GM19025 (cell line): Measurements from ENCODE around the gene ZNF212.
"Not testable (repeated sequence)": the region's sequence is repeated elsewhere in the genome, so short reads cannot be mapped to it uniquely, and the experiment has no call there.

Experiments
- ATAC-seq: cut with Tn5 transposase; IDR thresholded peaks from one replicate; pipeline ENCODE4 v1.9.1; 2021; ENCODE audit warnings: mild to moderate bottlenecking, low read depth, moderate library complexity; ENCODE audit not compliant: unreplicated experiment

The ZNF212 gene

DNA sequence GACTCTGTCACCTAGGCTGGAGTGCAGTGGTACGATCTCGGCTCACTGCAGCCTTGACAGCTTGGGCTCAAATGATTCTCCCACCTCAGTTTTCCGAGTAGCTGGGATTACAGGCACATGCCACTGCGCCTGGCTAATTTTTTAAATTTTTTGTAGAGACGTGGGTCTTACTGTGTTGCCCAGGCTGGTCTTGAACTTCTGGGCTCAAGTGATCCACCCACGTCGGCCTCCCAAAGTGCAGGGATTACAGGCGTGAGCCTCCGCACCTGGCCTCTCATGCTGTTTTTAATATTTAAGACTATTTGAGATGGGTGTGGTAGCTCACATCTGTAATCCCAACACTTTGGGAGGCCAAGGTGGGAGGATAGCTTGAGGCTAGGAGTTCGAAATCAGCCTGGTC lies 12.1 kb downstream of the ZNF212 start:
- ATAC-seq = not testable (repeated sequence)

DNA sequence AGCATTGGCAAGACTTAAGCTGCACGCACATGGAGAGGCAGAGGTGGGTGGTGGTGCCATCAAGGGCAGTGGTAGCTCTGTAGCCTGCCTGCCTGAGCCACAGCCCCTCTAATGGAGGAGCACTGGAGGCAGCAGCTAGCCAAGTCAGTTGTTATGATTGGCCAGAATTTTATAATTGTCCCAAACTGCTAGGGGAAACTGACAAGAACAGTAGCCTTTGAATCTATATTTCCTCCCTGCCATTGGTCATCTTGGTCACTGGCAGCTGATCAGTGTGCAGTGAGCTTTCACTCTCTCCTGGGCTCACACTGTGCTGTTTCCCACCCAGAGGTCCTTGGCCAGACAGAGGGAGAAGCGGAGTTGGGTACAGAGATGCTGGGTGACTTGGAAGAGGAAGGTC lies 12.9 kb downstream of the ZNF212 start:
- ATAC-seq = no peak

DNA sequence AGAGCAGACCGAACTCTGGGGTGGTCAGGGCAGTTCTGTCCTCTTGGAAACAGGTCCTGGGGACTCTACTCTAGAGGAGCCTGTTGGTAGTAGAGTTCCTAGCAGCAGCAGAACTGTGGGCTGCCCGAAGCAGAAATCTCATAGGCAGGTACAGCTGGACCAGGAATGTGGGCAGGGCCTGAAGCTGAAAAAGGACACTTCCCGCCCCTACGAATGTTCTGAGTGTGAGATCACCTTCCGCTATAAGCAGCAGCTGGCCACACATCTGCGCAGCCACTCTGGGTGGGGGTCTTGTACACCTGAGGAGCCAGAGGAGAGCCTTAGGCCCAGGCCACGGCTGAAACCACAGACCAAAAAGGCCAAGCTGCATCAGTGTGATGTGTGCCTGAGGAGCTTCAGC lies 14.2 kb downstream of the ZNF212 start:
- ATAC-seq = no peak

DNA sequence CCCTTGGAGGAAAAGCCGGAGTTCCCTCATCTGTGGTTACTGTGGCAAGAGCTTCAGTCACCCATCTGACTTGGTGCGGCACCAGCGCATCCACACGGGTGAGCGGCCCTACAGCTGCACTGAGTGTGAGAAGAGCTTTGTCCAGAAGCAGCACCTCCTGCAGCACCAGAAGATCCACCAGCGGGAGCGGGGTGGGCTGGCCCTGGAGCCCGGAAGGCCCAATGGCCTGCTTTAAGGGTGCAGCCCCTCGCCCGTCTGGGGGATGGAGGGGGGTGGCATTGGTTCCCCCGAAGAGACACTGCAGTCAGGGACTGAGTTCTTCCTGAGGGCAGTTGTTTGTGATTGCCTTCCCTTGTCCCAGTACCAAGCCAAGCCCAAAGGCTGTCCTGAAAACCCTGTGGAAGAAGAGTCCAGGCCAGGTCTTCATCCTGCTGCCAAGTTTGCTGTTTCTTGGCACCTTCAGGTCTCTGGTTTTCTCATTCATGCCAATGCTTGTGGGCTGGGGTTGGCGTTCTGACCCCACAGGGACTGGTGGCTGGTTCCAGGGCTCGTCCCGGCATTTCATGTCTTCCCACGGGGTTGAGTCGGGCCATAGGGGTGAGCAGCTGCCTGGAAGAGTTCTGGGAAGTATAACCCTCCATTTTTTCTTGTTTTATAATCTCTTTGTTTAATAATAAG lies 14.9 kb downstream of the ZNF212 start:
- no peak for ATAC-seq

DNA sequence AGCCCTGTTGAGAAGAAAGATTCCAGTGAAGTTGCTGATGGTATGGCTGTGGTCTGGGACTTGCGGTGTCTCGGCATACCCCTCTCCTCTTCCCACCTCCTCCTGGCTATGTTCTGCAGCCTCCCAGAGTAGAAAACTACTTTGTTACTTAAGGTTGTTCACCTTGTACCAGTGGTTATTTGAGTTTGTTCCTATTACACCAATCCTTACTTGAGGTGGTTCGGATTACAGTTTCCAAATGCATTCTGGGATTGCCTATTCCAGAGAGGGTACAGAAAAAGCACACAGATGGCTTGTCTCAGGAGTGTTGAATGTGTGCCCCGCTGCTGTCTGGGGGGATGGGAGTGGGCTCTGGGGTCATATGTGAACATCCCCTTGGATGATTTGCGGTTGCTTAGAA lies 15.7 kb downstream of the ZNF212 start:
- ATAC-seq = no peak

DNA sequence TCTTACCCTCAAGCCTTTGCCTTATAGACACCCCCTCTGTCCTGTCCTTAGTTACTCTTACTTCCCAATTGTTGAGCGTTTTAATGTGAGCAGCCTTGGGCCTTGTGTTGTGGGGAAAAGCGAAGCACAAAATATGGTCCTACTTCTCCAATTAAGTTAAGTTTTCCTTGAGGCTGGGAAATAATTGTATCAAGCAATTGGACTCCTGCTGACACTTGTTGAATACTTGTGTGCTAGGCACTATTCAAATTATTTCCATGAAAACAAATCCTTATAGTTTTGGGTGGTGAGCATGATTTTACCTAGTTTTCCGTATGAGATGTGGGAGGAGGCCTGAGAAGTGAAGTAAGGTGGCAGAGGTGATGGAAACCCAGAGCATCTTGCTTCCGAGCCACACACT lies 17.1 kb downstream of the ZNF212 start:
- ATAC-seq = no peak

DNA sequence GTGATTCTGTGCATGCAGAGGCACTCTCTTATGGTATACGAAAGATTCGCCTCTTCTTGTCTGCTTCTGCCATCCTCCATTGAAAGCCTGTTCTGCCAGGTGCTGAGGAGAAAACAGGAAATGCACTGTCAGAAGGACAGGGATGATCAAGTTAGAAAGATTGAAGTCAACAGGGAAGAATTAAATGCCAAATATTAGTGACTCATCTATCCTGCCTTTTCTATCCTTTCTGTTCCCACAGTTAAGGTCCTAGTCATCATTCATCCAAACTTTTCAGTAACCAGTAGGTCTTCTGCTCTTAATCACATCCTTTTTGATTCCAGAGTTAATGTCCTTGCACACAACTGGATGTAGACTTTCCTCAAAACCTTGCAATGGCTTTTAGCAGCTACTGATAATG lies 17.7 kb downstream of the ZNF212 start:
- no peak for ATAC-seq

DNA sequence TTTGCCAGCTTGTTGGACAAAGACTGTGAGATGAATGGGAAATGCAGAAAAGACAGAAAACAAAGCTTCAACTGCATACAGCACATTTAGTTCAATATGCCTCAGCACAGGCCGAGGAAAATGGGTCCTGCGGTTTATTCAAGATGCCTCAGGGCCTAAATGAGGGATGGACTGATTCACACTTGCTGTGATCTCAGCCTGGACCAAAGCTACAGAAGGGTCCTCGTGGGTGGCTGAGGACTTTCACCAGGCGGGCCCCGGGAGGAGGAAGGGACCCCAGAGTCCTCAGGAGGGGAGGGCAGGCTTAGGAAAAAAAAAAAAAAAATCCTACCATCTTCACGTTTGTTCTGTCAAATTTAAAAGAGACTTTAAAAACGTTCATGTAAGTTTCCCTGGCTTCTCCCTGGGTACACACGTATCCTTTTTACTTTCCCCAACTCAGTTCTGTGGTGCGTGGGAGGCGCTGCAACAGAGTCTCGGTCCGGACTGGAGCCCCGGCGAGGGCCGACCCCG lies 21.9 kb downstream of the ZNF212 start:
- ATAC-seq = no peak

DNA sequence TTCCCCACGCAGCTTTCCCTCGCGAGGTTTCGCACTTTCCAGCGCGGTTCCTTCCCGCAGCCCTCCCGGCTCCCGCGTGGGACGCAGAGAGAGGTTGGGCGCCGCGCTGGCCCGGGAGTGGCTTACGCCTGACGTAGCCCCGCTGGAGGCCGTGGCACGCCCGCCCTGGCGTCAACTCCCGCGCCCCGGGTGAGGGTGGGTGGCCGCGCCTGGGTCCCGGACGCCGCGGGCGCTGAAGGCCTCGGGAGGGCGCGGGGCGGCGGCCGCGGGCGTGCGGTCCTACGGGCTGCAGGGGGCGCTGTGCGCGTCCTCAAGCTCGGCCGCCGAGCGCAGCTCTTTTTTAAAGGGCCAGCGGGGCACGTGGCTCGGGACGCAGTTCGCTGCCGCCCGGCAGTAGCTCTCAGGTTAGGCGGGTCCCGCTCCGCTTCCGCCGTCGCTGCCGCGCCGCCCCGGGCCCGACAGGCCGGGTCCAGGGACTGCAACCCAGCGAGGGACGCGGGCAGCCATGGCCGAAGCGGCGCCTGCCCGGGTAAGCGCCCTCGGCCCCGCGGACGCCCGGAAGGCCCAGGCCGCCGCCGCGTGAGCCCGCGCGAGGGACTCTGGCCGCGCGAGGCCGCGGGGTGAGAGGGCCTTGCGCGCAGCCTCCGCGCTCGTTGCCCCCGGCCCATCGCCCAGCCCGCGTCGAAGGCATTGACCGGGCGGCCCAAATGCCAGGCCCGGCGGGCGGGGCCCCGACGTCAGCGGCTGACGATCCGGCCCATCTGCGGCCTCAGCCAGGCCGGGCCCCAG lies 22.6 kb downstream of the ZNF212 start, which contains the start of gene ZNF783:
Gene ZNF783 (plus strand): TSS at position 368 of the 789 bp plus-strand sequence. CDS start 138 bp downstream, at position 506.
- peak; percentile 84 for ATAC-seq

DNA sequence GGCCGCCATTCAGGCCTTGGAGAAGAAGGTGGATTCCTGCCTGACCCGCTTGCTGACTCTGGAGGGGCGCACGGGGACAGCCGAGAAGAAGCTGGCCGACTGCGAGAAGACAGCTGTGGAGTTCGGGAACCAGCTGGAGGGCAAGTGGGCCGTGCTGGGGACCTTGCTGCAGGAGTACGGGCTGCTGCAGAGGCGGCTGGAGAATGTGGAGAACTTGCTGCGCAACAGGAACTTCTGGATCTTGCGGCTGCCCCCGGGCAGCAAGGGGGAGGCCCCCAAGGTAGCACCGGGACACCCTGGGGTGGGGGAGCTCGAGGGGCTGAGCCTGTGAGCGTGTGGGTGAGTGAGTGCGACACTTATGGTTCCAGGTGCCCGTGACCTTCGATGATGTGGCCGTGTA lies 27.0 kb downstream of the ZNF212 start:
- ATAC-seq = no peak

DNA sequence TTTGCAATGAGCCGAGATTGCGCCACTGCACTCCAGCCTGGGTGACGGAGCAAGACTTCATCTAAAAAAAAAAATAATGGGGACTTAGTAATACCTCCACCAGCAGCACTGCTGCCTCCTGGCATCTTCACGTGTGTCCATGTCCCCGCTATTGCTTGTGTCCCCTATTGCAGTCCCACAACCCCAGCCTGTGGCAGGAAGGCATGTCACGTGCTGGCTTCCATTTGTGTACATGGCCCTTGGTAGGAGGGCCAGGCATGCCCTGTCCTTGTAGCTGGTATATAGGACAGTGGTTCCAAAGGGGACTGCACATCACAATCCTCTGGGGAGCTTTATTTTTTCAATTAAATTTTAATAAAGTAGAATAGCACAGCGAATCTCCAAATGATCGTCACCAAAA lies 28.3 kb downstream of the ZNF212 start:
- no peak for ATAC-seq

DNA sequence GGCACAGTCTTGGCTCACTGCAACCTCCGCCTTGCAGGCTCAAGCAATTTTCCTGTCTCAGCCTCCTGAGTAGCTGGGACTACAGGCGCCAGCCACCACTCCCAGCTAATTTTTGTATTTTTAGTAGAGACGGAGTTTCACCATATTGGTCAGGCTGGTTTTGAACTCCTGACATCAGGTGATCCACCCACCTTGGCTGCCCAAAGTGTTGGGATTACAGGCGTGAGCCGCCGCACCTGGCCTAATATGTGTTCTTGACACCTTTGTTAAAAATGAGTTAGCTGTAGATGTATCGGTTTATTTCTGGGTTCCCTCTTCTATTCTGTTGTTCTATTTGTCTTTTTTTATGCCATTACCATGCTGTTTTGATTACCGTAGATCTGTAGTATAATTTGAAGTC lies 35.0 kb downstream of the ZNF212 start:
- not testable (repeated sequence) for ATAC-seq

DNA sequence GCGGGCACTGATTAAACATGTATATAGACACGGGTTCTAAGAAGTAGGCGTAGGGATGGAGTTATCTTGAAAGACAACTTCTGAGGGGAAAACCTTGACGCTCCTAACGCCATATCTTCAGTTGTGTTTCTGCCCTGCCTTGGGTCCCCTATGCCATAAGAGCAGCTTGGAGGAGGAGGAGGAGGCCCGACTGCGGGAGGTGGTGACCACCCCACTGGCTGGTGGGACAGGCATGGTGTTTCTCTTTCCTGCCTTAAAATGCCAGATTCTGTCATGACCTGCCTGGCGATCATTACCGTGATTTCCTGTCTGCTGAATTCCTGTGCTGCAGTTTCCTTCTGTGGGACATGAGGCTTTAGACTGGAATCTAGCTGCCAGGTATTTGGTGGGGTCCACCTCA lies 38.4 kb downstream of the ZNF212 start:
- ATAC-seq = no peak

DNA sequence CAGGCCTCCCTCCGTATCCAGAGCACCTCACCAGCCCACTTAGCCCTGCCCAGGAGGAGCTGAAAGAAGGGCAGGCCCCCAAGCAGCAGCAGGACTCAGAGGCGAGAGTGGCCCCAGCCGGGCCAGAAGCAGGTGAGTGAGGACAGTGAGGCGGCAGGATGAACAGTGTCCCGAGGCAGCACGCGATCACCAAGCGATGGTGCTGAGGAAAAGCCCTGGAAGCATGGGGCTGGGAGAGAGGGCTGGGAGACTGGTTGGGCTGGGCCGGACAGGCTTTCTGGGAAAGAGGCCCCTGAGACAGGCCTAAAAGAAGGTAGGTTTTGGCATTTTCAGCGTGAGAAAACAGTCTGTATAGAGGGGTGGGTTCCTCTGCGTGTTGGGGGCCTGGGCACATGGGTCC lies 38.9 kb downstream of the ZNF212 start:
- ATAC-seq = no peak

DNA sequence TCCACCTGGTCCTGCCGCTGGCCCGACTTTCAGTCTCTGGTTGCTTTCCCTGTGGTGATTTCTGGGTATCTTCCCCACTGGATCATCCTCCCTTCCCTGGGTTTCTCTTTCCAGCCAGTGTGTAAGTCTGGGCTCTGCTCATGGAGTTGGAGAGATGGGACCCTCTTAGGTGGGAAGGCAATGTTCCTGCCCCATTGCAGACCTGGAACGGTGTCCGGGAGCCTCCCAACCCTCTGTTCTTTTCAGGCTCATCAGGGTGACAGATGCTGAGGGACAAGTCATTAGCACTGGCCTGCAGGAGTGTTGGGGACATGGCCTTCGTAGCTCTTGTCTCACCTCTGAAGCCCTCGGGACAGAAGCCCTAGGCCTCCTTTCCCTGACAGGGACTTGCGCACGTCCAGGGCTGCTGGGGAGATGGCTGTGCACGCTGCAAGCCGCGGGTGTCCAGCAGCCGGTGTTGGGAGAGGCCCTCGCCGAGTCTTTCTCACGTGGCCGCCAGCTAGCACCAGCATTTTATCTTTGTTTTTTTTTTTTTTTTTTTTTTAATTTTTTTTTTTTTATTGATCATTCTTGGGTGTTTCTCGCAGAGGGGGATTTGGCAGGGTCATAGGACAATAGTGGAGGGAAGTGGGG lies 39.8 kb downstream of the ZNF212 start:
- no peak for ATAC-seq

DNA sequence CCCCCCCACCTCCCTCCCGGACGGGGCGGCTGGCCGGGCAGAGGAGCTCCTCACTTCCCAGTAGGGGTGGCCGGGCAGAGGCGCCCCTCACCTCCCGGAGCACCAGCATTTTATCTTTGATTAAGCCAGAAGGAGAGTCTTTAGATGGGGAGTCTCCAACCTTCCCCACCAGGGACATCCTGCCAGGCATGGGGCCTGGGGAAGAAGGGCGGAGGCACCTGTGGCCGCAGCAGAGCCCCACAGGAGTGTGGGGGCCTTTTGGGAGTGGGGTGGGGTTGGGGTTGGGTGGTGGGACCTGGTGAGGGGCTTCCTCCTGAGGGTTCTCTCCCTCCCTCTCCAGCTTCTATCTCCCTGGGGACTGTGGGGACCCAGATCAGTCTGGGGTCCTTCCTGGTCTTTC lies 40.7 kb downstream of the ZNF212 start:
- ATAC-seq = no peak

DNA sequence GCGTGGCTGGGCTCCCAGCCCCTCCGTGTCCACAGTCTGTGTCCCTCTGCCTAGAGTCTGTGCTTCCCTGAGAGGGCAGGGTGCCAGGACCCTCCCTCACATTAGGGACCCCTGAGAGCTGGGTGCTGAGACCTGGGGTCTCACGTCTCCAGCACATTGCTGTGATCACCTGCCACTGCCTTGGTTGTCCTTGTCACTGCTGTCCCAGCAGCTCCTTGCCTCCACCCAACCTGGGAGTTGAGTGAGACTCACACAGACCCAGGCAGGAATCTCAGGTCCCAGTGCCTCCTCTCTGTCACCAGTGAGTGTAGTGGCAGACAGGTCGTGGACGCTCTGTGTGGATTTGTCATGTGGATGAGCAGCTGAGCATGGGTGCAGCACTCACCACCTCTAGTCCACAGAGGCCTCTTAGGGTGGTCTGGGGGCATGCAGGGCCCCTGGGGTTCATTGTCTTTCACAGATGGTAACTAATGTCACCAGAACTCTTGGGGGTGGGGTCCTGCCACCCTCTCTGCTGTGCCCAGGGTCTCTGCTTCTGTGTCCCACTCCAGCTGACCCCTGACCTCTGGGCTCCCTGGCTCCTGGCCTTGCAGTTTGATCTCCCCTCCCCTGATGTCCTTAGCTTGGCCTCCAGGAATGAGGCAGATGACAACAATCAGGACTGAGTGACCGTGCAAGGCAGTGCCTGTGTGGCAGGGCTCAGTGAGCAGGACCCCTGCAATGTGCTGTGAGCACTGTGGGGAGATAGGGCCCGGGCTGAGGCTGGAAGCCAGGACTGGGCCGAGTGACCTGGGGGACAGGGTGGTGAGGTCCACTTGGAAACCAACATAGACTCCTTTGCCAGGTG lies 41.4 kb downstream of the ZNF212 start:
- ATAC-seq = no peak

DNA sequence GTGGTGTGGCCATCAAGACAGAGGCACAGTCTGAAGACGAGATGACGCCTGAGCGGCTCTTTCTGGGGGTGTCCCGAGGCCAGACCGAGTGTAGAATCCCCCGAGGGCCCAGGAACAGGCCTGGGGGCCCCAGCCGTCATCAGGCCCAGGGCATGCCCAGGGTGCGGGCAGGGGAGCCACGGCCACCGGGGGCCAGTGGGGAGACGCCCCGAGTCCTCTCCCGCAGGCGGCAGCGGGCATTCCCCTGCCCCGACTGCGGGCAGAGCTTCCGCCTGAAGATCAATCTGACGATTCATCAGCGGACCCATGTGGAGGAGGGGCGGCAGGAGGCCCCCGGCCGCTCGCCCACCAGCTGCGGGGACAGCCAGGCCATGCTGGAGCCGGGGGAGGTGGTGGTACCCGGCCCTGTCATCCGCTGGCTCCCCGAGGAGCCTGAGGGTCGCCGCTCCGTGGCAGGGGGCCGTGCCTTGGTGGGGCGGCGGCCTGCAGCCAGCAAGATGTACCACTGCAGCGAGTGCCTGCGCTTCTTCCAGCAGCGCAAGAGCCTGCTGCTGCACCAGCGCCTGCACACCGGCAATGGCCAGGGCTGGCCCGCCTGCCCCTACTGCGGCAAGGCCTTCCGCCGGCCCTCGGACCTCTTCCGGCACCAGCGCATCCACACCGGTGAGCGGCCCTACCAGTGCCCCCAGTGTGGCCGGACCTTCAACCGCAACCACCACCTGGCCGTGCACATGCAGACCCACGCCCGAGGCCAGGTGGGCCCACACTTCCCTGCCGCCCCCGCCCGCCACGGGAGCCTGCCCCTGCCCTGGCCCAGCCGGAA lies 42.3 kb downstream of the ZNF212 start:
- ATAC-seq = no peak

DNA sequence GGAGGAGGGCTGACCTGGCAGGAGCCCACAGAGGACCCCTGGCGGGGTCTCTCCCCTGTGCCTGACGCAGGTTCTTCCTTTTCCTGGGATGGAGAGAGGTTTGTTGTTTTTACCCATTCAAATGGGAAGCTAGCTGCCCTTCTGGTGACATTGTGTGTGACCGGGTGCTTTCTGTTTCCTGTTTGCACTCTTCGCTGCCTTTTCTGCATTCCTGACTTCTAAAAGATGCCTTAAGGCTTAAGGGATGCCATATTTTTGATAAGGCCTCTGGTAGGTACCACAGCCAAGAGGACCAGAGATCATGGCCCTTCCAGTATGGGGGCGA lies 42.8 kb downstream of the ZNF212 start:
- no peak for ATAC-seq

DNA sequence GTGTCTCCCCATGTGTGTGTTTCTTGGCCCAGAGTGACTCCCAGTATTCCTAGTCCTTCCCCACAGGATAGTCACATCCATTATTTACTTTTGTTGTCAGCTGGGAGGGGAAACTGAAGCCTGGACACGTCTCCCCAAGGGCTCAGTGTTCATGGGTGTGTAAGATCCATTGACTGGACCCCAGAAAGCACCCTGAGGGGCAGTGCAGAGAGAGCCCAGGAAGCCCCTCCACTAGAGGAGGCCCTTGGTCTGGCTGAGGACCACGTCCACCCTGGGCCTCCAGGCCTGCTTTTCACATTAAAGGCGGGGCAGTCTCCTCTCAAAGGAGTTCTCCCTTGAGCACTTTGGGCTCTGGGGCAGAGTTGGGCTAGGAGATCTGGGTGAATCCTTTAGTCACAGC lies 43.9 kb downstream of the ZNF212 start:
- ATAC-seq = no peak
